GM21576 (cell line): ENCODE measurements around the gene PES1.
"Not testable (repeated sequence)": the region's sequence is repeated elsewhere in the genome, so short reads cannot be mapped to it uniquely, and the experiment has no call there.

ENCODE experiments used
- ATAC-seq: cut with Tn5 transposase; IDR thresholded peaks from one replicate; pipeline ENCODE4 v1.9.1; 2021; ENCODE audit warnings: mild to moderate bottlenecking, moderate library complexity; ENCODE audit not compliant: unreplicated experiment

Gene PES1

GRCh38 chr22:30578481-30578880 is 13.2 kb downstream of the PES1 start:
- no peak for ATAC-seq

GRCh38 chr22:30575859-30576258 is 15.9 kb downstream of the PES1 start:
- ATAC-seq = no peak

DNA sequence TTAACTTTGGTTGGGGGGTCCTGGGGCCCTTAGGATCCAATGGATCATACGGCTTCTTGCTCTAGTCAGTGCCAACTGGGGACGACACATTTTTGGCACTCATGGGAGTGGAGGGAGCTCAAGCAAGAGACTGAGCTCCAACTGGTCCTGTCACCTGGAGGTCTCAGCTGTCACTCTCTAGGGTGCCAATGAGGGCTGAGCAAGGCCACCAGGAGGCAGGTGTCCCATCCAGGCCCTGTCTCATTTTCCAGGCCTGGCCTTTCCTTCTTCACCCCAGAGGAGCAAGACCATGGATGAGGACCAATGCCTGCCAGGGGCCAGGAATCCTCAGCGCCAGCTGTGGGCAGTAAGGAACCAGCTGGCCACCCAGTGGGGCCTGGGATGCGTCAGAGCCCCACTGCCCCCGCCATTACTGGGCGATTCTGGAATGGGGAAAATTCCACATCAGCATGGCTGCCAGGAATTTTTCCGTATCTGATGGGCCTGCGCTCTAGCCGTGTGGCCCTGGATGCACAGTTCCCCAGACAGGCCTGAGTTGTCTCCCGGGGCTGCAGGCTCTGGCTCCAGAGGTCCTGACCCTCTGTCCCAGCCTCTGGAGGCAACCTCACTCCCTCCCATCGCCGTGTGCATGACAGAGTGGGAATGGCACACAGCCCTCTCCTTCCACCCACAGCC is 16.6 kb downstream of the PES1 start:
- no peak for ATAC-seq

- no peak for ATAC-seq
Observed at GRCh38 chr22:30574095-30574981, 17.4 kb downstream of the PES1 start, which contains the start of gene GAL3ST1. Gene GAL3ST1, minus strand, starts transcription at chr22:30574665. Its CDS starts 17,273 bp downstream, at chr22:30557392.

GRCh38 chr22:30573594-30574094 is 18.1 kb downstream of the PES1 start:
- no peak for ATAC-seq

DNA sequence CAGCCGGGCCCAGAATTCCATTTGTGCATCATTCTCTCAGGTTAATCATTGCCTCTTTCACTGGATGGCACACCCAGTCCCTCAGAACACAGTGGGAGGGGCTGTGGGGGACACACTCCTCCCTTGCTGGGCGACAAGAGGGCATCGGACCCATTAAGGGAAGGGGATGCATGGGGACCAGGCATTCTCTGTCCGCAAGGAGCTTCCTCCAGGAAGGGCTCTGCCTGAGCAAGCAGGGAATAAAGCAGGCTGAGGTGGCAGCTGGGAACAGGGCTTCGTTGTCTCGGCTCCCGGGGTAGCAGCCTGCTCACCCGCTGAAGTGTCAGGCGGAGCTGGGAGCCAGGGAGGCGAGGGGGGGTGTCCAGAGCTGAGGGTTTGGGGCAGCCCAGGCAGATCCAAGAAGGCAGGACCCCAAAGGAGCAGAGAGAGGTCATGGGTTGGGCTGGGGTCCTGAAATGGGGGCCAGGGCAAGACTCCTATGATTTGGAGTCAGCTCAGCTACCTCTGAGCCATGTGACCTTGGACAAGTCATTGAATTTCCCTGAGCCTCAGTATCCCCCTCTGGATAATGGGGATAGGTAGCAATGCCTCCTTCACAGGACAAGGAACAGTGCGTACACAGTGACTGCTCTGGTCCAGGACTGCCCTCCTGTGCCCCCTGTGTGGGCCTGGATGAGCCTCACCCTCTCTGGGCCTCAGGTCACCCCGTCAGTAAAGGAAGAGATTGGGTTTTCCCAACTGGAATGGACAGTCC is 18.7 kb downstream of the PES1 start:
- ATAC-seq = no peak

- ATAC-seq = no peak
Observed at GRCh38 chr22:30572210-30572609, 19.5 kb downstream of the PES1 start.

DNA sequence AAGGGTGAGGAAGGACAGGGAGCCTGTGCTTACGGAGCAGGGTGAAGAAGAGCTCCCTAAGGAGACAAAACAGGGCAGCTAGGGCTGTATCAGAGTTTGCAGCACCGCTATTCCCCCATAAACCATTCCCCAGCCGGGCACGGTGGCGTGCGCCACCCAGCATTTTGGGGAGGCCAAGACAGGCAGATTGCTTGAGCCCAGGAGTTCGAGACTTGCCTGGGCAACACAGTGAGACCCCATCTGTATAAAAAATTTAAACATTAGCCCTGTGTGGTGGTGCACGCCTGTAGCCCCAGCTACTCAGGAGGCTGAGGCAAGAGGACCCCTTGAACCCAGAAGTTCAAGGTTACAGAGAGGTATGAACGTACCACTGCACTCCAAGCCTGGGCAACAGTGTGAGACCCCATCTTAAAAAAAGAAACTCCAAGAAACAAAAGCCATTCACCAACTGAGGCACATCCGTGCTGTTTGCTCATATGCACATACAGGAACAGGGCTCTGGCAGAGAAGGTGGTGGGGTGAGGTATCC is 22.0 kb downstream of the PES1 start:
- no peak for ATAC-seq

DNA sequence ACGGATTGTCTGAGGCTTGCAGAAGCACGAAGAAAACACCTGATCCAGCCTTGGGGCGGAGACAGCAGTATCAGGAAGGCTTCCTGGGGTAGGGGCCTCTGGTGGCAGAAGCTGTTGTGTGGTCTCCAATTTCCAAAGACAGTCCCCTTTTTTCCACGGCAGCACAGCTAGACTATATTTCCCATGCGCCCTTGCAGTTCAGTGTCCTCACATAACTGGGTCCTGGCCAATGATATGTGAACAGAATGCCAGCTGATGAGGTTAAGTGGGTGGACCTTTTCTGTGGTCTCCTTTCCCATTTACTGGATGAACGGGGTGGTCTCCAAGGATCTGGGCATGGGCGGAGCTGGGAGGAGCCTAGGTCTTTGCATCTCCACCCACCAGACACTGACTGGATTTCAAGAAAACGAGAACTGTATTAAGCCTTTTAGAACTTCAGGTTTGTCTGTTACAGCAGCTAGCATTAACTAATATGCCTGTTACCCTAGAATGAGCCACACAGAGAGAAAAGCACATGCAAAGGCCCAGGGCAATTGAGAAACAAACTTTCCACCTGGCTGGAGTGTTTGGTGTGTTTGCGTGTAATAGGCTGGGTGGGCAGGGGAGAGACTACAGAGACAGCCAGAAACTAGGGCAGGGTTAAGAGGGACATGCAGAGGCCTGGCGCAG is 23.4 kb downstream of the PES1 start:
- ATAC-seq = no peak

DNA sequence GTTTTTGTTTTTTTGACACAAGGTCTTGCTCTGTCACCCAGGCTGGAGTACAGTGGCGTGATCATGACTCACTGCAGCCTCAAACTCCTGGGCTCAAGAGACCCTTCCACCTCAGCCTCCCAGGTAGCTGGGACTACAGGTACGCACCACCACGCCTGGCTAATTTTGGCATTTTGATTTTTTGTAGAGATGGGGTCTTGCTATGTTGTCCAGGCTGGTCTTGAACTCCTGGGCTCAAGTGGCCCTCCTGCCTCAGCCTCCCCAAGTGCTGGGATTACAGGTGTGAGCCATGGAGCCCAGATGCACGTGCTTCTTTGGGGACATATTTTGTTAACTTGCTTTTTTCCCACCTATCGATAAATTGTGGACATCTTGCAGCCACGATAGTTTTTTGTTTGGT is 24.4 kb downstream of the PES1 start:
- ATAC-seq = not testable (repeated sequence)

DNA sequence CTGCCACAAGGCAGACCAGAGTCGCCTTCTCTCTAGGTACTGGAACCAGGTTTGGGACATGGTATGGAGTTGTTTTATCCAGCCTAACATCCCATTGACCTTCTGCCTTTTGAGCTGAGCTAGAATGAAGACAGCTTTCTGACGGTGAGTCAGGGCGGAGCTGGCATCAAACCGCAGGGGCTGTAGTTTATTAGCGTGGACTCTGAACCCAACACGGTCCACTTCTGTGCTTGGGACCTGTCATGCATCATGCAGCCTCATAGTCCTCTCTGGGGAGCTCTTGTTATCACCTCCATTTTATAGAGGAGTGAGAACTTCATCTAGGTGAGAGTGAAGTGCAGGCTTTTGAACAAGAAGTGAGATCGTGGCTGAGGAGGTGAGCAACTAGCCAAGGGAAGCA is 25.6 kb downstream of the PES1 start:
- ATAC-seq = no peak

- ATAC-seq = no peak
Observed at GRCh38 chr22:30565341-30565740, 26.4 kb downstream of the PES1 start.

GRCh38 chr22:30564761-30565119 is 27.0 kb downstream of the PES1 start:
- no peak for ATAC-seq

DNA sequence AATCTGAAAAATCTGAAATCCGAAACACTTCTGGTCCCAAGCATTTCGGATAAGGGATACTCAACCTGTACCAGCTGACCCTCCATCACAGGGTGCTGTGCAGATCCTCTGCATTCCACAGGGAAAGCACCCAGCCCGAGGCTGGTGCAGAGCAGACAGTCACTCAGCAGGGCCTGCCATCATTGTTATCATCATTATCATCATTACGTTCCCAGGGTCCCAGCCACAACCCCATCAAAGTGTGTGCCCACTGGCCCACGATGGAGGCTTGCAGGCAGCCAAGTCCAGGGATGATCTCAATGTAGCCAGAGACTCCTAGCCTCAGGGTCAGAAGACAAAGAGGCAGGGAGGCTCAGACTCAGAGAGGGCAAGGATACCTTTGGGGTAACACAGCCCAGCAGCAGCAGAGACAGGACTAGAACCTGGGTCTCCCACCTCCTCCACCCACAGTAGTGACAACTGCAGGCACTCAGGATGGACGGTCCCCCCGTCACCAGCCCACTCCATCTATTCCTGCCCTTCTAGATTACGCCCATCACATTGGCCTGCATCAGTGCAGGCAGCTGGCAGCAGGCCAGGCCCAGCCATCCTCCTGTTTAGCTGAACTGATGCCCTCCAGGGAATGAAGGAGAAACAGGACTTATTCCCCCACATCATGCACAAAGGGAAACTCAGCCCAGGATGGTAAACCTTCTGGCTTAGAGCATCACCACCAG is 27.5 kb downstream of the PES1 start:
- ATAC-seq = no peak

GRCh38 chr22:30562366-30562765 is 29.3 kb downstream of the PES1 start:
- no peak for ATAC-seq

- no peak for ATAC-seq
Observed at GRCh38 chr22:30561402-30562189, 30.1 kb downstream of the PES1 start.

GRCh38 chr22:30560643-30561202 is 31.0 kb downstream of the PES1 start:
- ATAC-seq = not testable (repeated sequence)

GRCh38 chr22:30559889-30560288 is 31.8 kb downstream of the PES1 start:
- no peak for ATAC-seq

DNA sequence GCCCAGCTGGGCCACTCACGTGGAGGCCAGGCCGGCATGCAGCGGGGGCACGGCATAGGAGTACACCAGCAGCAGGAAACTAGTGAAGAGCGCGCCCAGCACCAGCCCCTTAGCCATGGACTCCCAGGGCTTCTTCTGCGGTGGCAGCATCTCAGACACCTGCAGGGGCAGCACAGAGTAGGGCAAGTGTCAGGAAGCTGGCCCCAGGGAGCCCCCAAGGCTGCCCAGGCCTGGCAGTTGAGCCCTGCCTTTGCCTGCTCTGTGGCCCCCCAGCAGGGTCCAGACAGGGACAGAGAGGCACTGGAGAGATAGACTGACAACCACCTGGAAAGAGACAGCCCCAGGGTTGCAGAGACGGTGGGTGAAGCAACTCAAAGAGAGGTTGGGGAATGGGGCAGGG is 34.5 kb downstream of the PES1 start:
- no peak for ATAC-seq
